GM19240 (cell line): Measurements from ENCODE around the gene AP2M1.

Experiments used
- DNase-seq: peaks from one replicate; pipeline ENCODE4 v3.0.0; 2011; ENCODE audit warnings: low spot score; ENCODE audit not compliant: insufficient read length

The AP2M1 gene

GRCh38 chr3:184178521-184179138 is 4.0 kb downstream of the AP2M1 start:
- no peak for DNase-seq

GRCh38 chr3:184180165-184180564 is 5.5 kb downstream of the AP2M1 start:
- DNase-seq: no peak

- no peak for DNase-seq
Measured at GRCh38 chr3:184181596-184181995, 6.9 kb downstream of the AP2M1 start.

- DNase-seq: no peak
Measured at GRCh38 chr3:184183679-184184078, 9.0 kb downstream of the AP2M1 start.

GRCh38 chr3:184184546-184185230 is 10.0 kb downstream of the AP2M1 start:
- DNase-seq: no peak

GRCh38 chr3:184185461-184186183 is 11.0 kb downstream of the AP2M1 start:
- peak; percentile 98 for DNase-seq

- no peak for DNase-seq
Measured at GRCh38 chr3:184186184-184186901, 11.7 kb downstream of the AP2M1 start, which contains the start of gene ABCF3. Gene ABCF3 (plus strand): TSS chr3:184186199. CDS start chr3:184186208, 9 bp downstream.

- DNase-seq: no peak
Measured at GRCh38 chr3:184186902-184187207, 12.2 kb downstream of the AP2M1 start.

GRCh38 chr3:184188080-184188479 is 13.4 kb downstream of the AP2M1 start:
- no peak for DNase-seq

- no peak for DNase-seq
Measured at GRCh38 chr3:184189421-184189820, 14.8 kb downstream of the AP2M1 start.

GRCh38 chr3:184192889-184193288 is 18.2 kb downstream of the AP2M1 start:
- DNase-seq: no peak

- no peak for DNase-seq
Measured at GRCh38 chr3:184193991-184194539, 19.4 kb downstream of the AP2M1 start.

GRCh38 chr3:184196536-184196935 is 21.9 kb downstream of the AP2M1 start:
- no peak for DNase-seq

GRCh38 chr3:184198509-184198908 is 23.9 kb downstream of the AP2M1 start:
- DNase-seq: no peak

GRCh38 chr3:184200825-184201224 is 26.2 kb downstream of the AP2M1 start:
- no peak for DNase-seq

GRCh38 chr3:184203526-184203925 is 28.9 kb downstream of the AP2M1 start:
- no peak for DNase-seq

GRCh38 chr3:184209146-184209923 is 34.7 kb downstream of the AP2M1 start:
- DNase-seq: no peak

- DNase-seq: no peak
Measured at GRCh38 chr3:184211297-184211696, 36.6 kb downstream of the AP2M1 start.

- DNase-seq: no peak
Measured at GRCh38 chr3:184211718-184212117, 37.1 kb downstream of the AP2M1 start.

- no peak for DNase-seq
Measured at GRCh38 chr3:184218814-184219213, 44.2 kb downstream of the AP2M1 start.

- DNase-seq: no peak
Measured at GRCh38 chr3:184222521-184222920, 47.9 kb downstream of the AP2M1 start.
